ENCODE results near the gene KLF5.

GRCh38 chr13:73089213-73089612, 30.4 kb downstream of the KLF5 start:
- TF ChIP-seq CTCF (IDR thresholded peaks at IDR 0.05; ENCODE audit: low read length) (no peak), EZH2 (optimal IDR thresholded peaks at IDR 0.05; ENCODE audit: low read depth, low read length) (no peak)

Measured in MM.1S (cell line).